ENCODE measurements around the gene YWHAB.

Gene YWHAB

DNA sequence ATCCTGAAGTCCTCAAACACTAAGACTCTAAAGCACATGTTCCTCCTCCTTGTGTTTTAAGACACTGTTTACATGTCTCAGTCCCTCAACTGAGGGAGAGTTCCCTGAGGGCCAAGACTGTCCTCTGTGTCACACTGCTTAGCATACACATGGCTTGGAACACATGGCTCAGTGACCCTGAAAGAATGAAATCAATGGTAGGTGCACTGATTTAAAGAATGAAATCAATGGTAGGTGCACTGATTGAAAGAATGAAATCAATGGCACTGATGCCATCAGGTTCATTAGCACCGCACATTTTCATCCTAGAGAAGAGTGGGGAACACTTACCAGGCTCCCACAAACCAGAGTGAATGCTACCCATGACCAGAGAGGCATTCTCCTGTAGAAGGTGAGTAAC, 64.9 kb downstream of the YWHAB start:
- DNase-seq (ENCODE audit: low read depth in 2 of 2, low spot score in 1 of 2), result no peak

DNA sequence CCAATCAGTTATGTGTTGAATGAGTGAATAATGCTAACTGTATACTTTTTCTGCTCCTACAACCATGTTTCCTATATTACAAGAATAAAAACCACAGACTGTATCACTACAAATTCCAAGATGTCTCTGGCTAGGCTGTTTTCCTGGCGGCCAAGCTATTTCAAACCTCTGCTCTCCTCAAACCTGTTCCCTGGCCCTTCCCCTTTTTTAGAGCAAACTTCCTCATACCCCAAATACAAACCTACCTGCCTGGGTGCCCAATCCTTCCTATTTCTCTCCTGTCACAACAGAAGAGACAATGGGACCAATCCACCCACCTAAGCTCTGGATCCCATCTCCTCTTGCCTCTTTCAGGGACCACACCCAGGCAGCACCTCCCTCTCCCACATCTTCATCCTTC, 67.2 kb downstream of the YWHAB start:
- no peak for DNase-seq (ENCODE audit: low read depth in 2 of 2, low spot score in 1 of 2)

DNA sequence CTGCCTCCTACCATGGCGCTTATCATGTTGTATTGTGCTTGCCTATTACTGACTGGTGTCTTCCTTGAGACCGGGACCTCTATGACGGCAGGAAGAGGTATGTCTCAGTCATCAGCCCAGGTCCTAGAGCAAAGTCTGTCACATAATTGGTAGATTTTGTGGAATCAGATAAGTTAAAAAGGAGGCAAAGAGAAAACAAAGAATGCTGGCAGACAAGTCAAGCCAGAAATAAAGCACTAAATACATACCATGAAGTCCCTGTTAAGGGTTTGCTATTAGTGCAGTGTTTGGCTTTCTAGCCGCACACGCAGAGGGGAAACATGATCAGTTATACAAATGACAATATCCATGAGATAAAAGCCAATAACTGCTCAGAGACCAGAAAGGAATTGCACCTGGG, 68.7 kb downstream of the YWHAB start:
- no peak for DNase-seq (ENCODE audit: low read depth in 2 of 2, low spot score in 1 of 2)

DNA sequence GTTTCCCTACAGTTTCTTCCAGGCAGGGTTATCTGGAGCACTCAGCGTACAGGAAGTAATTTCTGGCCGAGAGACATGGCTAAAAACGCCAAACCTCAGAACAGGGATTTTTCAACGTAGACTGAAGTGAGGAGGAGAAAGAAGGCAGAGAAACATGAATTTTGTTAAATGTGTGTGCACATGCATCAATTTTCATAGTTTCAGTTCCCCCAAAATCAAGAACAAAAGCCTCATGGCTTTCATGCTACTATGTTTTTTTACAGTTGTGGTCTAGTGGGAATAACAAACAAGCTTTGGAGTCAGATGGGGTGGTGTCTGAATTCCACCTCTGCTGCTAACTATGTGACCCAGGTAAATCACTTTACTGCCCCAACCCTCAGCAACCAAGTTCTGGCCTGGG, 69.8 kb downstream of the YWHAB start:
- no peak for DNase-seq (ENCODE audit: low read depth in 2 of 2, low spot score in 1 of 2)

DNA sequence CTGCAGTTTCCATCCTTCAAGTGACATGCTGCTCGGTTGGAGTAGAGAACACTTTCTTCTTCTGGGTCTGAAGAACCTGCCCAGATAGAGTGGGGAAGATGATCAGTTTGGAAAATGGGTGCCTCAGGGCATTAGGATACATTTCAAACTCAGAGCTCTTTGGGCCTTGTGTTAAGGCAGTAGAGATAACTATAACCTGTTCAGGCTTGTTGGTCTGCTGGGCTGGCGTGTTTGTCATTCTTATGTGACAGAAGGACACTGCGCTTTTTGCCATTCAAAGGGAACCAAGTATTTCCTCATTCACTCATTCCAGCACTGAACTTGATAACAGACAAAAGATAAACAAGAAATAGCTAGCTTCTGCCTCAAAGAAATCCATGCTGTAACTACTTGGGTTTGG, 70.9 kb downstream of the YWHAB start:
- no peak for DNase-seq (ENCODE audit: low read depth in 2 of 2, low spot score in 1 of 2)
